Suprapubic skin (tissue), 4 donors: ENCODE measurements around the gene FARS2.

Experiments used
- CTCF ChIP-seq, 2 donors: fragments of 200-600 bp in 1 of 2; fragments of 450-650 bp in 1 of 2; sonication (generic) in 1 of 2; IDR thresholded peaks; one replicate each; pipeline ENCODE4 v1.5.1; 2016 to 2019; ENCODE audit warnings: antibody characterized with exemption in 2 of 2, mild to moderate bottlenecking in 1 of 2, moderate library complexity in 1 of 2
- EP300 ChIP-seq: sonication (generic); formaldehyde crosslinking; IDR thresholded peaks from one replicate; pipeline ENCODE4 v1.6.1; 2017; ENCODE audit warnings: antibody characterized with exemption
- POLR2A ChIP-seq, 2 donors: fragments of 450-650 bp; IDR thresholded peaks; one replicate each; pipeline ENCODE4 v1.6.1; 2017; ENCODE audit warnings: antibody characterized with exemption in 2 of 2, mild to moderate bottlenecking in 2 of 2, moderate library complexity in 2 of 2
- POLR2AphosphoS5 ChIP-seq, 3 donors: sonication (generic); formaldehyde crosslinking; IDR thresholded peaks; one replicate each; pipeline ENCODE4 v1.6.1; 2017; ENCODE audit warnings: antibody characterized with exemption in 3 of 3

GRCh38 chr6:5778317-5778857, 517.1 kb downstream of the FARS2 start:
- TF ChIP-seq CTCF (IDR thresholded peaks at IDR 0.05) (no peak), POLR2A (IDR thresholded peaks at IDR 0.05) (no peak), EP300 (no peak), POLR2AphosphoS5 (IDR thresholded peaks at IDR 0.05) (no peak)
